Activated T-cell treated with anti-CD3 and anti-CD28 coated beads for 1 hour (primary cell): ENCODE data around the gene UTS2R.

Experiments used
- DNase-seq: peaks from one replicate; pipeline ENCODE4 v3.0.0-alpha.2; 2020; ENCODE audit warnings: low read depth

UTS2R gene

GRCh38 chr17:82371333-82372248 lies at the start of gene UTS2R:
Gene UTS2R, plus strand, starts transcription at chr17:82371765. Its CDS starts 2,560 bp downstream, at chr17:82374325.
- no peak for DNase-seq

GRCh38 chr17:82321947-82322466 lies 49.6 kb upstream of the UTS2R start:
- no peak for DNase-seq

GRCh38 chr17:82322526-82323453 lies 48.8 kb upstream of the UTS2R start:
- no peak for DNase-seq

GRCh38 chr17:82323514-82324234 lies 47.9 kb upstream of the UTS2R start:
- DNase-seq: no peak

- no peak for DNase-seq
Measured at GRCh38 chr17:82324566-82325285, 46.8 kb upstream of the UTS2R start.

GRCh38 chr17:82325286-82326180 lies 46.0 kb upstream of the UTS2R start:
- DNase-seq: no peak

- DNase-seq: no peak
Measured at GRCh38 chr17:82327289-82327688, 44.3 kb upstream of the UTS2R start.

GRCh38 chr17:82327757-82328140 lies 43.8 kb upstream of the UTS2R start:
- DNase-seq: no peak

DNA sequence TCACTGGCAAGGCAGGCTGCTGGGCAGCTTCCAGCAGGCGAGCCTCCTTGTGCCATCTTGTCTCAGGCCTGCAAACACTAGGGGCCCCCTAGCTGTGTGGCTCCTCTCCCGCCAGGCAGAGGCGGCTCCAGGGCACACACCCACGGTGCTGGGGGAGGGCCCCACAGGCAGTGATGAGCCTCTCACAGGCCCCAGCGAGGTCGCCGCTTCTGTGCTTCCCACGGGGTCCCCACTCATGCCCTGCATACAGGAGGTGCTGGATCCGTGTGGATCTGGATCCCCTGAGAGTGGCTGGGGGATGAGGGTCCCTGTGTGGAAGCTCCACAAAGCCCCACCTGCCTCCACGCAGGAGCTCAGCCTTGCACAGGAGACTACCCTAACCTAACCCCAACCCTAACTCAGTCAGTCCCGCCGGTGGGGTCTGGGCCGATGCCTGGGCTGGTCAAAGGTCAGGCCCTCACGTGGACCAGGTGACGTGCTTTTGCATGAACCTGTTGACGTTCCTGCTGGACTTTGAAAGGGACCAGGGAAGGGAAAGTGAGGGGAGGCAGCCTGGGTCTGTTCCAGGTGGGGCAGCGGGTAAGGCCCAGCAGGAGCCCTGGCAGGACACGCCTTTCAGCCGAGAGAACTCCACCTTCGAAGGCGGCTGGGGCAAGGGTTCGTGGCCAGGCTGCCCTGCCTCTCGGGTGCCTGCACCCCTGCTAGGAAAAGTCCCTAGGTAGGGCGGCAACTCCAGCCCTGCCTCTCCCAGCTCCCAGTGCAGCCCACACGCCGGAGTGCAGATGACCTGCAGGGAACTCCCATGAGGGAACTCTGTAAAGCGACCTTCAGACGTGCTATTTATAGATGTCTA lies 43.2 kb upstream of the UTS2R start:
- DNase-seq: no peak

DNA sequence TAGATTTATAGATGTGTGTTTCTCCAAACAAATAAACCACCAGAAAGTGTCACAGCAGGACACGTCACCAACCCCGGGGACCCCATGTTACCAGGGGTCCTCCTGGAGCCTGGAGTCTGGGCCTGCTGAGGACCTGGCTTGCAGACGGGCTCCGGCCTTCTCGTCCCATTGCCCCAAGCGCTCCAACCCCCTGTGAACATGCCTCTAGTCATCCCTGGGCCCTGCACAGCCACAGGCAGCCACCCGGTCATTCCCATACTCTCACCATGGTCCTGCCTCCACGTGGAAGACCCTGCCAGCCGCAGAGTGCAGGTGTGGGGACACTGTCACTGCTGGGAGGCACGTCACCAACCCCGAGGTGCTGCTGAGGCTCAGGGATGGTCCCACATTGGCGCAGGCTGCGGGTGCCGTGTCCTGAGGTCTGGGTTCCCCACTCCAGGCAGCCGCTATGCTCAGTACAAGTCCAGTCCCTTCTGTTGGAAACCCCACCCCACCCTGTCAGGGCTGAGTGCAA lies 42.5 kb upstream of the UTS2R start:
- no peak for DNase-seq

DNA sequence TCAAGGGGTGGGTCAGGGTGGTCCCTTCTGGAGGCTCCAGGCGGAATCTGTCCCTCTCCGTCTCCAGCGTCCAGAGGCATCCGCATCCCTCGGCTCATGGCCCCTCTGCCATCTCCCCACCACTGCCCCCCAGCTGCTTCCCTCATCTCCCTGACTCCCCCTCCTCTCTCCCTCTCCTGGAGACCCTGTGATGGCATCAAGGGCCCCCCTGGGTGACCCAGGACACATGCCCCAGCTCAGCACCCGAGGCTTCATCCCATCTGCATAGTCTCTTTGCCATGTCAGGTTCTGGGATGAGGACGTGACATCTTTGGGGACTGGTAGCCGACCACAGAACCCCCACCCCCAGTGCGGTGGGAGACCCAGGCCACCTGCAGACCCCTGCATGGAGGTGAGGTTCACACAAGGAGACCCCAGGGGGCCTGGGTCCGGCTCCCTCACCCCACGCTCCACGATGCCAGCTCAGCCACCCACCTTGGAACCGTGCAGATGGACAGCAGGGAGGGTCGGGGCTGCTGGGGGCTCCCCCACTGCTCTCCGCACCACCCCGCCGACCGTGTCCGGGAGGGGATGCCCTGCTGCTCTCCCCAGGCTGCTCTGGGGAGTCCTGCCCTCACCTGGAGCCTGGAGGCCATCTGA lies 41.8 kb upstream of the UTS2R start:
- DNase-seq: no peak

GRCh38 chr17:82330322-82331239 lies 41.0 kb upstream of the UTS2R start:
- DNase-seq: no peak

GRCh38 chr17:82331345-82331939 lies 40.1 kb upstream of the UTS2R start:
- no peak for DNase-seq

- no peak for DNase-seq
Measured at GRCh38 chr17:82332669-82333278, 38.8 kb upstream of the UTS2R start.

DNA sequence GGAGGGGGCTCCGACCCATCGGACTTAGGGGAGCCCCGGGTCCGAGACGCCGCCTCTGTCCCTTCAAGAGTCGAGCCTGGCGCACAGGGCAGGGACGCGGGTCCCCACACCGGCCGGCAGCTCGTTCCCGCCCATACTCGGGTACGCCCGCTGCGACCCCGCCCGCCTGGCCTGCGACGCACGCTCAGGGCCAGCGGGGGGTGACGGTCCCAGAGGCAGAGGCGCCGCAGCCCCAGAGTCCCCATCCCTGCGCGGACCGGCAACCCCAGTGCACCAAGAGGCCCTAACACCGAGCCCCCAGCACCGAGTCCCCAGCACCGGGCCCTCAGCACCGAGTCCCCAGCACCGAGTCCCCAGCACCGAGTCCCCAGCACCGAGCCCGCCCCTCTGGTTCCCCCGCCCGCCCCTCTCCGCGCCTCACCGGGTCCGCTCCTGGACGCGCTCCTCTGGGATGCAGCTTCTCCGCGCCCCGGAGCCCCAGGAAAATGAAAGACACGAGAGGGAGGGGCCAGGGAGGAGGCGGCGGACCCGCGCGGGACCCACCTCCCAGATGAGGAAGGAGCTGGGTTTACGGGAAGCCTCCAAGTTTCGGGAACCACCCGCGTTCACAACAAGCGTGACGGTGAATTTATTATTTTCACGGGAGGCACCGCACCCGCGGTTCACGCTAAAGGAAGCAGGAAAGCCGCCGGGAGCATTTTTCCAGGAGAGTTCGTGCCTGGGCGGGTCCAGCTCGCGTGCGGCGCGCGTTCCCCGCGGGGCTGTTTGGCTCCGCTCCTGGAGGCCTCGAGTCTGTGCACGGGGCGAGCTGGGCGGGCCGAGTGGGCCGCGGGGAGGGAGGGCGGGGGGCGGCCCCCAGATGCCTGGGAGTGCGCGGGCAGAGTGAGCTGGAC lies 38.0 kb upstream of the UTS2R start, which contains the start of gene SECTM1:
SECTM1 (minus strand) TSS at position 488 of the 893 bp plus-strand sequence. CDS start 6,526 bp downstream, outside the sequence.
- no peak for DNase-seq
